Glutamatergic neuron (in vitro differentiated cells): ENCODE measurements around the gene ELL2. TPM values are rescaled to one million over a fixed set of nuclear protein-coding genes. Genes with fewer than 3 reads are reported as not detected.

ENCODE experiments used
- DNase-seq: peaks from one replicate; pipeline ENCODE4 v3.0.0; 2022
- H3K27ac Mint-ChIP-seq: one replicate; pipeline ENCODE4 v1.8.0; 2020; ENCODE audit warnings: mild to moderate bottlenecking, mixed read lengths, inconsistent platforms; ENCODE audit not compliant: unreplicated experiment
- H3K27me3 Mint-ChIP-seq: one replicate; pipeline ENCODE4 v1.8.0; 2020; ENCODE audit warnings: mild to moderate bottlenecking, moderate library complexity, mixed read lengths, inconsistent platforms; ENCODE audit not compliant: unreplicated experiment
- H3K36me3 Mint-ChIP-seq: one replicate; pipeline ENCODE4 v1.8.0; 2020; ENCODE audit warnings: mild to moderate bottlenecking, mixed read lengths, inconsistent platforms; ENCODE audit not compliant: unreplicated experiment
- H3K4me1 Mint-ChIP-seq: one replicate; pipeline ENCODE4 v1.8.0; 2020; ENCODE audit warnings: mild to moderate bottlenecking, low read depth, mixed read lengths, inconsistent platforms; ENCODE audit not compliant: unreplicated experiment
- H3K4me3 Mint-ChIP-seq: one replicate; pipeline ENCODE4 v1.8.0; 2020; ENCODE audit warnings: mild to moderate bottlenecking, mixed read lengths, inconsistent platforms; ENCODE audit not compliant: unreplicated experiment
- H3K9me3 Mint-ChIP-seq: one replicate; pipeline ENCODE4 v1.8.0; 2020; ENCODE audit warnings: mild to moderate bottlenecking, moderate library complexity, mixed read lengths, inconsistent platforms; ENCODE audit not compliant: unreplicated experiment
- total RNA-seq: library from RNA; stranded (reverse); fragmentation: NEBNext Ultra II Directional; extraction: Animal tissue kit (Norgen Biotek cat#: 25700); gene quantifications from one replicate; pipeline ENCODE4 v1.2.1, GENCODE V29; 2021; ENCODE audit not compliant: unreplicated experiment
- TF ChIP-seq, protein P1 (sequence below): fragments of 200-600 bp; sonication (generic); IDR thresholded peaks from one replicate; pipeline ENCODE4 v1.5.0; 2021; ENCODE audit not compliant: partially characterized antibody, unreplicated experiment

ELL2 gene
- total RNA-seq, 1 donor from 2014 or later: 97.0 TPM

DNA sequence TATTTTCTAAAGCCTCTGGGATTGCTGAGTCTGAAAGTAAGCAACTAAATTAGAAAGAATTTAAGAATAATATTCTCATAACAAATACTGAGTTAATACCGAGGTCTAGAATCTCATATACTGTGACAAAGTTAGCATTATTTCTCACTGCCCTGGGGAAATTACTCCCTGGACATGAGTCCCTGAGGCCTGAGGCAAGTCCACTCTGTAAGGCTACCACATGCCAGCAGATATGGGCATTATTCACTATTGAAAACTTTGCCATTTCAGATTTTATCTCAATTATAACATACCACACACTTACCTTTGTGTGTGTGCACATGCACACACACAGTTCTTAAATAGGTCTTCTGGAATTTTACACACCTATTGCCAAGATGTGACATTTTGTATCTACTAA lies 22.9 kb downstream of the ELL2 start:
- H3K4me1 Mint-ChIP-seq: peaks cover 17% of the 10 kb centered on the region
- no peaks in the 10 kb centered on the region for H3K9me3 Mint-ChIP-seq
- no peak for DNase-seq
- H3K27me3 Mint-ChIP-seq: no peaks in the 10 kb centered on the region
- H3K4me3 Mint-ChIP-seq: no peak overlapping the region
- TF ChIP-seq, protein P1, sequence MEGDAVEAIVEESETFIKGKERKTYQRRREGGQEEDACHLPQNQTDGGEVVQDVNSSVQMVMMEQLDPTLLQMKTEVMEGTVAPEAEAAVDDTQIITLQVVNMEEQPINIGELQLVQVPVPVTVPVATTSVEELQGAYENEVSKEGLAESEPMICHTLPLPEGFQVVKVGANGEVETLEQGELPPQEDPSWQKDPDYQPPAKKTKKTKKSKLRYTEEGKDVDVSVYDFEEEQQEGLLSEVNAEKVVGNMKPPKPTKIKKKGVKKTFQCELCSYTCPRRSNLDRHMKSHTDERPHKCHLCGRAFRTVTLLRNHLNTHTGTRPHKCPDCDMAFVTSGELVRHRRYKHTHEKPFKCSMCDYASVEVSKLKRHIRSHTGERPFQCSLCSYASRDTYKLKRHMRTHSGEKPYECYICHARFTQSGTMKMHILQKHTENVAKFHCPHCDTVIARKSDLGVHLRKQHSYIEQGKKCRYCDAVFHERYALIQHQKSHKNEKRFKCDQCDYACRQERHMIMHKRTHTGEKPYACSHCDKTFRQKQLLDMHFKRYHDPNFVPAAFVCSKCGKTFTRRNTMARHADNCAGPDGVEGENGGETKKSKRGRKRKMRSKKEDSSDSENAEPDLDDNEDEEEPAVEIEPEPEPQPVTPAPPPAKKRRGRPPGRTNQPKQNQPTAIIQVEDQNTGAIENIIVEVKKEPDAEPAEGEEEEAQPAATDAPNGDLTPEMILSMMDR: no peak
- H3K27ac Mint-ChIP-seq: no peak overlapping the region
- H3K36me3 Mint-ChIP-seq: peaks cover 4% of the 10 kb centered on the region

DNA sequence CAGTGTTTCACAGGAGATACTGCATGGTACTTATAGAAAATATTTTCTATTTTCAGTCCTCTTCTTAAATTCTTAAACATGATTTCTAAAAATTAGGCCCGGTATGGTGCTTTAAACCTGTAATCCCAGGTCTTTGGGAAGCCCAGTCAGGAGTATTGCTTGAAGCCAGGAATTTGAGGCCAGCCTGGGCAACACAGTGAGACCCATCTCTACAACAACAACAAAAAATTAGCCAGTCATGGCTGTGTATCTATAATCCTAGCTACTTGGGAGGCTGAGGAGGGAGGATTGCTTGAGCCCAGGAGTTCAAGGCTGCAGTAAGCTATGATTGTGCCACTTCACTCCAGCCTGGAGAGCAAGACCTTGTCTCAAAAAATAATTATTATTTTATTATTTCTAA lies 23.3 kb downstream of the ELL2 start:
- H3K4me3 Mint-ChIP-seq: no peak overlapping the region
- H3K9me3 Mint-ChIP-seq: no peaks in the 10 kb centered on the region
- TF ChIP-seq, protein P1: no peak
- peaks cover 4% of the 10 kb centered on the region for H3K36me3 Mint-ChIP-seq
- H3K27ac Mint-ChIP-seq: no peak overlapping the region
- H3K4me1 Mint-ChIP-seq: peaks cover 17% of the 10 kb centered on the region
- DNase-seq: no peak
- H3K27me3 Mint-ChIP-seq: no peaks in the 10 kb centered on the region

DNA sequence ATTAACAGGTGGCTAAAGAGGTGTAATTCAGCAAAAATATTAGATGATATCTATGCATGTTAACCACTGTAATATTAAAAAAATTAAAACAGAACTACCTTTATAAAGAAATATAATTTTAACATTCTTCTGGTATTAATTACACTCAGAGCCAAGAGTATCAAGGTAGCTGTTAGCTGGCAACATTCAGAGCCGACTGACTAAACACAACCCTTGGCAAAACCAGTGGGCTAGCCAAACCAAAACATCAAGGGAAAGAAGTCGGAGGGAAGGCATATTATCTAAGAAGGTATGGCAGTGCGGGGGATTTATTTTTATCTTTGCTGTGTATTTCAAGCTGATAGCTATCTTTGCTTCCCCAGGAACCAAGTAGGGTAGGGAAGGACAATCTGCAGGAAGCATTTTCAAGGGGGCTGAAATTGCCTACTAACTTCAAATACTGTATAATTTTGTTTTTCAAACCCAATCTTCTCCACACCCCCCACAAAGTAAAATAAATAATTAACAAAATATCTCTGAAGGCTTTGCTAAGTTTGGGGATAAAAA lies 24.0 kb downstream of the ELL2 start:
- TF ChIP-seq, protein P1: no peak
- Mint-ChIP-seq H3K36me3 (peaks cover 4% of the 10 kb centered on the region), H3K4me1 (peaks cover 17% of the 10 kb centered on the region), H3K27ac (no peak overlapping the region), H3K4me3 (no peak overlapping the region), H3K9me3 (no peaks in the 10 kb centered on the region), H3K27me3 (no peaks in the 10 kb centered on the region)
- DNase-seq: no peak

DNA sequence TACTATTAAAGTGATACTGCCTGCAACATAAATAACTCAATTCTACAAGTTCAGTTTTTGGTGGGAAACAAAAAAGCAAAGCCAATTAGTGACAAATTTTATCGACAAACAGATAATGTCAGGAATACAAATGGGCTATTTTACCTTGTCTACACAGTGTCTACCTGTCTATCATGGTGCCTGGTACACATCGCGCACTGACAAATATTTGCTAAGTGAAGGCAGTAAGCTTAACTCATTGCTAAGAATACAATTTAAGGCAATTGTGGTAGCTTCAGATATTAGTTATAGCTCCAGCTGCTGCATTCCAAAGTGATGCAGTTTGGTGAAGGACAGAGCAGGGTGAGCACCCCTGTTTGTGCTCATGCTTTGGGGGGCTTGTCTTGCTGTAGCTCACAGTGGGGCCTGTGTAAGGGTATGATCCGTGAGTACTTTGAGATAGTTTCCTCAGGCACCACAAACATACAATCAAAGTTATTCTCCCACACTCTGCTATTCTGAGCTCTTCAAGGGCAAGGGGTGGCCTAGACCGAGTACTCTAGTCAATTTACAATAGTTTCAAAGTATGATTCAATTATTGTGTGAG lies 24.7 kb downstream of the ELL2 start:
- Mint-ChIP-seq H3K36me3 (peaks cover 4% of the 10 kb centered on the region), H3K4me1 (peaks cover 18% of the 10 kb centered on the region), H3K4me3 (no peak overlapping the region), H3K9me3 (no peaks in the 10 kb centered on the region), H3K27ac (no peak overlapping the region), H3K27me3 (no peaks in the 10 kb centered on the region)
- no peak for DNase-seq
- TF ChIP-seq, protein P1: no peak

DNA sequence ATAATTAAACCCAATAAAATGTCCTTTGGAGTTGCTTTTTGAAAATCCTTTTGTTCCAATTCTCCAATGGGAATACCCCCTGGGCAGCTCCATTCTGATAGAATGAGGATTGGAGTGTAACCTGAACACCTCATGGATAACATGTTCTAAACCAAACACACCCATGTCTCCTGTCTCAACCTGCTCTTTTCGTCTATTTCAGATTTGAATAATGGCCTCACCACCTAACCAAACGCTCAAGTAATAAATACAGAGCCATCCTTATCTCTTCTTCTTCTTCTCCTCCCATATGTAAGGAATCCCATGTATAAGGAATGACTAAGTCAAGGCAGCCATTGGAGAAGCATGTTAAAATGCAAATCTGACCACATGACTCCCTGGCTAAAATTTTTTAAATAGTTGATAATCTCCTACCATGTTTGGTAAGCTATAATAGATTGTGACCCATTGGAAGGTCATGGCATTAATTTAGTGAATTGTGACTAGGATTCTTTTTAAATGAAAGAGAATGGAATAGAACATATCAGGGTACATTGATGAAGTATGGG lies 26.0 kb downstream of the ELL2 start:
- TF ChIP-seq, protein P1: no peak
- Mint-ChIP-seq H3K4me1 (peaks cover 15% of the 10 kb centered on the region), H3K27ac (no peak overlapping the region), H3K9me3 (no peaks in the 10 kb centered on the region), H3K4me3 (no peak overlapping the region), H3K36me3 (peaks cover 4% of the 10 kb centered on the region), H3K27me3 (no peaks in the 10 kb centered on the region)
- DNase-seq: no peak
